ENCODE data around the gene ATP11B. TPM values are rescaled to one million over a fixed set of nuclear protein-coding genes. Genes with fewer than 3 reads are reported as not detected.

The ATP11B gene
- total RNA-seq, 1 donor from 2014 or later: 73.9 TPM

- no peaks in the 10 kb centered on the region for H3K27me3 Mint-ChIP-seq (ENCODE audit: low read depth)
- peaks cover 6% of the 10 kb centered on the region for H3K36me3 Mint-ChIP-seq
- peaks cover 9% of the 10 kb centered on the region for H3K4me1 Mint-ChIP-seq
- H3K9me3 Mint-ChIP-seq: peaks cover 11% of the 10 kb centered on the region
- DNase-seq (ENCODE audit: low spot score in 2 of 2, unreplicated experiment in 2 of 2): no peak
- H3K4me3 Mint-ChIP-seq: no peak overlapping the region
- H3K27ac Mint-ChIP-seq: peak overlapping the region; percentile 67
- TF ChIP-seq, protein P1, sequence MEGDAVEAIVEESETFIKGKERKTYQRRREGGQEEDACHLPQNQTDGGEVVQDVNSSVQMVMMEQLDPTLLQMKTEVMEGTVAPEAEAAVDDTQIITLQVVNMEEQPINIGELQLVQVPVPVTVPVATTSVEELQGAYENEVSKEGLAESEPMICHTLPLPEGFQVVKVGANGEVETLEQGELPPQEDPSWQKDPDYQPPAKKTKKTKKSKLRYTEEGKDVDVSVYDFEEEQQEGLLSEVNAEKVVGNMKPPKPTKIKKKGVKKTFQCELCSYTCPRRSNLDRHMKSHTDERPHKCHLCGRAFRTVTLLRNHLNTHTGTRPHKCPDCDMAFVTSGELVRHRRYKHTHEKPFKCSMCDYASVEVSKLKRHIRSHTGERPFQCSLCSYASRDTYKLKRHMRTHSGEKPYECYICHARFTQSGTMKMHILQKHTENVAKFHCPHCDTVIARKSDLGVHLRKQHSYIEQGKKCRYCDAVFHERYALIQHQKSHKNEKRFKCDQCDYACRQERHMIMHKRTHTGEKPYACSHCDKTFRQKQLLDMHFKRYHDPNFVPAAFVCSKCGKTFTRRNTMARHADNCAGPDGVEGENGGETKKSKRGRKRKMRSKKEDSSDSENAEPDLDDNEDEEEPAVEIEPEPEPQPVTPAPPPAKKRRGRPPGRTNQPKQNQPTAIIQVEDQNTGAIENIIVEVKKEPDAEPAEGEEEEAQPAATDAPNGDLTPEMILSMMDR (IDR thresholded peaks at IDR 0.05; ENCODE audit: unreplicated experiment): no peak
These were observed 143.6 kb downstream of the ATP11B start for GRCh38 chr3:182936918-182937285.

DNA sequence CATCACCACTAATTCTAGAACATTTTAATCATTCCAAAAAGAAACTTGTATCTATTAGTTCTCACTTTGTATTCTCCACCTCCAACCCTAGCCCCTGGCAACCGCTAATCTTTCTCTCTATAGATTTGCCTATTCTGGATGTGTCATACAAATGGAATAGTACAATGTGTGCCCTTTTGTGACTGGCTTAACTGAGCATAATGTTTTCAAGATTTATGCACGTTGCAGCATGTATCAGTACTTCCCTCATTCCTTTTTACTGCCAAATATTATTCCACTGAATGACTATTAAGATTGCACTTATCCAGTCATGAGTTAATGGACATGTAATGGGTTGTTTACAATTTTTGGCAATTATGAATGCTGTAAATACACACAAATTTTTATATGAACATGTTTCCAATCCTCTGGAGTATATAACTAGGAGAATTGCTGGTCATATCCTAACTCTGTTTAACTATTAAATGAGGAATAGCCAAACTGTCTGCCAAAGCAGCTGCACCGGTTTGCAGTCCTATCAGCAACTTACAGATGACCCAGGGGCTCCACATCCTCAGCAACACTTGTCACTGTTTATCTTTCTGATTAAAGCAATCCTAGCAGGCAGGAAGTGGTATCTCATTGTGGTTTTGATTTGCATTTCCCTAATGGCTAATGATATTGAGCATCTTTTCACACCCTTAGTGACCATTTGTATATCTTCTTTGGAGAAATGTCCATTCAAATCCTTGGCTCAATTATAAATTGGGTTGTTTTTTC lies 144.2 kb downstream of the ATP11B start:
- Mint-ChIP-seq H3K36me3 (peaks cover 3% of the 10 kb centered on the region), H3K4me1 (peaks cover 9% of the 10 kb centered on the region), H3K27me3 (ENCODE audit: low read depth) (no peaks in the 10 kb centered on the region), H3K9me3 (peaks cover 7% of the 10 kb centered on the region), H3K27ac (no peak overlapping the region), H3K4me3 (no peak overlapping the region)
- DNase-seq (ENCODE audit: low spot score in 2 of 2, unreplicated experiment in 2 of 2): no peak
- TF ChIP-seq, protein P1 (IDR thresholded peaks at IDR 0.05; ENCODE audit: unreplicated experiment): no peak

GRCh38 chr3:182940266-182940808 lies 147.0 kb downstream of the ATP11B start:
- Mint-ChIP-seq H3K4me3 (no peak overlapping the region), H3K27me3 (ENCODE audit: low read depth) (no peaks in the 10 kb centered on the region), H3K27ac (no peak overlapping the region), H3K9me3 (no peaks in the 10 kb centered on the region), H3K36me3 (peaks cover 9% of the 10 kb centered on the region), H3K4me1 (peaks cover 9% of the 10 kb centered on the region)
- TF ChIP-seq, protein P1 (IDR thresholded peaks at IDR 0.05; ENCODE audit: unreplicated experiment): no peak
- DNase-seq (ENCODE audit: low spot score in 2 of 2, unreplicated experiment in 2 of 2): no peak

- Mint-ChIP-seq H3K27ac (no peak overlapping the region), H3K4me1 (peaks cover under 1% of the 10 kb centered on the region), H3K27me3 (ENCODE audit: low read depth) (no peaks in the 10 kb centered on the region), H3K36me3 (peaks cover 20% of the 10 kb centered on the region), H3K9me3 (no peaks in the 10 kb centered on the region), H3K4me3 (no peak overlapping the region)
- DNase-seq (ENCODE audit: low spot score in 2 of 2, unreplicated experiment in 2 of 2): no peak
- TF ChIP-seq, protein P1 (IDR thresholded peaks at IDR 0.05; ENCODE audit: unreplicated experiment): no peak
These were observed 148.4 kb downstream of the ATP11B start for GRCh38 chr3:182941719-182942118.

DNA sequence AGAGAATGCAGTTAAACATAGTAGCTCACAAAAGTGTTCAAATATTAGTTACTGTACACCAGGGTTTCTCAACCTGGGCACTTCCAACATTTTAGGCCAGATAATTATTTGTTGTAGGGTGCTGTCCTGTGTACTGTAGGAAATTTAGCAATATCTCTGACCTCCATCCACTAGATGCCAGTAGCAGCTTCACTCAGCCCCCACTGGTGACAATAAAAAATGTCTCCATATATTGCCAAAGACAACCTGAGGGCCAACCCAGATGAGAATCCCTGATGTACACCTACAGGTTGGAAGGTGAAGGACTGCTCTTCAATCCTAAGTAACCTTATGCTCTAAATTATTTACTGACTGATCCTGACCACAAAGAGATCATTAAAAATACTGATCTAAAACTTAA lies 154.6 kb downstream of the ATP11B start:
- H3K27me3 Mint-ChIP-seq (ENCODE audit: low read depth): no peaks in the 10 kb centered on the region
- peaks cover 50% of the 10 kb centered on the region for H3K36me3 Mint-ChIP-seq
- H3K27ac Mint-ChIP-seq: no peak overlapping the region
- DNase-seq (ENCODE audit: low spot score in 2 of 2, unreplicated experiment in 2 of 2): no peak
- no peak overlapping the region for H3K4me3 Mint-ChIP-seq
- H3K9me3 Mint-ChIP-seq: peaks cover 9% of the 10 kb centered on the region
- TF ChIP-seq, protein P1 (IDR thresholded peaks at IDR 0.05; ENCODE audit: unreplicated experiment): no peak
- H3K4me1 Mint-ChIP-seq: no peaks in the 10 kb centered on the region
